Measurements from ENCODE around the gene PPP2R2C.

PPP2R2C gene

GRCh38 chr4:6456450-6456849 lies 16.0 kb downstream of the PPP2R2C start:
- in situ Hi-C loops (cut with MboI; ENCODE audit: low sequenced_read_pairs, unreplicated experiment) = no loop called here
- TF ChIP-seq, protein P1, sequence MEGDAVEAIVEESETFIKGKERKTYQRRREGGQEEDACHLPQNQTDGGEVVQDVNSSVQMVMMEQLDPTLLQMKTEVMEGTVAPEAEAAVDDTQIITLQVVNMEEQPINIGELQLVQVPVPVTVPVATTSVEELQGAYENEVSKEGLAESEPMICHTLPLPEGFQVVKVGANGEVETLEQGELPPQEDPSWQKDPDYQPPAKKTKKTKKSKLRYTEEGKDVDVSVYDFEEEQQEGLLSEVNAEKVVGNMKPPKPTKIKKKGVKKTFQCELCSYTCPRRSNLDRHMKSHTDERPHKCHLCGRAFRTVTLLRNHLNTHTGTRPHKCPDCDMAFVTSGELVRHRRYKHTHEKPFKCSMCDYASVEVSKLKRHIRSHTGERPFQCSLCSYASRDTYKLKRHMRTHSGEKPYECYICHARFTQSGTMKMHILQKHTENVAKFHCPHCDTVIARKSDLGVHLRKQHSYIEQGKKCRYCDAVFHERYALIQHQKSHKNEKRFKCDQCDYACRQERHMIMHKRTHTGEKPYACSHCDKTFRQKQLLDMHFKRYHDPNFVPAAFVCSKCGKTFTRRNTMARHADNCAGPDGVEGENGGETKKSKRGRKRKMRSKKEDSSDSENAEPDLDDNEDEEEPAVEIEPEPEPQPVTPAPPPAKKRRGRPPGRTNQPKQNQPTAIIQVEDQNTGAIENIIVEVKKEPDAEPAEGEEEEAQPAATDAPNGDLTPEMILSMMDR (IDR thresholded peaks at IDR 0.05; ENCODE audit: borderline replicate concordance, control extremely low read depth, extremely low read depth, insufficient read depth, missing control alignments) = no peak
- no peak for DNase-seq (ENCODE audit: low spot score)

- TF ChIP-seq, protein P1 (IDR thresholded peaks at IDR 0.05; ENCODE audit: borderline replicate concordance, control extremely low read depth, extremely low read depth, insufficient read depth, missing control alignments) = no peak
- in situ Hi-C loops (cut with MboI; ENCODE audit: low sequenced_read_pairs, unreplicated experiment) = no loop called here
- no peak for DNase-seq (ENCODE audit: low spot score)
Measured at GRCh38 chr4:6454112-6454910, 18.1 kb downstream of the PPP2R2C start.

- in situ Hi-C loops (cut with MboI; ENCODE audit: low sequenced_read_pairs, unreplicated experiment) = no loop called here
- DNase-seq (ENCODE audit: low spot score) = no peak
- TF ChIP-seq, protein P1 (IDR thresholded peaks at IDR 0.05; ENCODE audit: borderline replicate concordance, control extremely low read depth, extremely low read depth, insufficient read depth, missing control alignments) = no peak
Measured at GRCh38 chr4:6453688-6453990, 18.8 kb downstream of the PPP2R2C start.

DNA sequence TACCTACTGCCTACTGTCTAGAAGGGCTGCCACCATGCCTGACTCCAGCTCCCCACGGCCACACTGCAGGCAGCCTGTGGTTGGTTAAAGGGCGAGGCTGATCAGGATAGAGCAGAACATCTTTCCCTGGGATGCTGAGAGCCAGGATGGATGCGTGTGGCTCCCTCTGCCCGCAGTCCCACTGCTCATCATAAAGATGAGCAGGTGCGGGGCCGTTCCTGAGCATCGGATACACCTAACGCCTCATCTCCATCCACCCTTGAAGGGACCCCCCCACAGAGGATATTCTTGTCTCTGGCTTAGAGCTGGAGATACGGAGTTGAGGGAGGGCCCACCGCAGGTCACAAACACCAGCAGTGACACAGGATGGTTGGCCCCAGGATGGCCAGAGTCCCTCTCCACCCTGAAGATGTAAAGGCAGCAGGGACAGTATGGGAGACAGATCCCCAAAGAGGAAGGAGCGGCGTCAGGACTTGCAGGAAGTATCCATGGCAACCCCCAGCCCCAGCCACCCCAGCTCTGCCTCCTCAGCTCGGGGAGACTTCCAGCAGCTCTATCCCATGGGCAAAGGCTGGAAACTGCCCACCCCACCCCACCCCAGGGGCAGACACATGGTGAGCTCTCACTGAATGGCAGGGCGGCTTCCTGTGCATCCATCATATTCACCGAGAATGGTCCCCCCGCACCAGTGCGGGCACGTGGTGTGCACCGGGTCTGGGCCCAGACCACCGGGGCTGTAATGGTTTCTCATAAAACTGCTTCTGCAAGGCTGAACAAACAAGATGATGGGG lies 19.3 kb downstream of the PPP2R2C start:
- DNase-seq (ENCODE audit: low spot score) = no peak
- in situ Hi-C loops (cut with MboI; ENCODE audit: low sequenced_read_pairs, unreplicated experiment) = no loop called here
- TF ChIP-seq, protein P1 (IDR thresholded peaks at IDR 0.05; ENCODE audit: borderline replicate concordance, control extremely low read depth, extremely low read depth, insufficient read depth, missing control alignments) = no peak

DNA sequence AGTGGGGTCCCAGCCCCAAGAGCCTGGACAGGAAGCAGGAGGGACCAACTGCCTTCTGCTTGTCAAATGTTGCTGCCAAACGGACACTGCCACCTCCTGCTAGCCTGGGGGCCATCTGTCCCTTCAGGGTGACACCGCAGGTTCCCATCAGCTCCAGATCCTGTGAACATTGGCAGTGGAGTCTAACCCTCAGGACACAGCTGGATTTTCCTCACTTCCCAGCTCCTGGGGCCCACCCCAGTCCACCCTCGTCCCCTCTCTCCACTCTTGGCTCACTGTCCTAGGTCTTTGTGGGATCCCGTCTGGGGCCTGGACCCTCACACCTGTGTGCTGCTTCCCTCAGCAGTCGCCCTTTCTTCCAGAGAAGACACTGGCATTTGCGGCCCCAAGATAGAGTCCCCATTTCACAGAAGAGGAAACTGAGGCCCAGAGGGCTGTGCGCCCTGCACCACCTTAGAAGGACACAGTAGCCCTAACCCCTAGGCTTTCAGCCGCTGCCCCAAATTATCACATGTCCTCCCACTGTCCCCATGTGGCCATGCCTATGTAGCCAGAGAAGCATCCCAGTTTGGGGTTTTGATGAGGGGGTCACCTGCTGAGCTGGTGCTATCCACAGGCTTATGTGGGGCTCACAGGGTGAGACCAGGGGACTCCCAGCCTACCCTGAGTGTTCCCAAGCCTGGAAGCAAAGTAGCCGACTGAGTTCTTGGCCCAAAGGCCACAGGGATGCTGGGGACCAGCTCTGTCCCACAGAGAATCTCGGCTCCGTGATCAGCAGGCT lies 20.1 kb downstream of the PPP2R2C start:
- TF ChIP-seq, protein P1 (IDR thresholded peaks at IDR 0.05; ENCODE audit: borderline replicate concordance, control extremely low read depth, extremely low read depth, insufficient read depth, missing control alignments) = no peak
- in situ Hi-C loops (cut with MboI; ENCODE audit: low sequenced_read_pairs, unreplicated experiment) = no loop called here

DNA sequence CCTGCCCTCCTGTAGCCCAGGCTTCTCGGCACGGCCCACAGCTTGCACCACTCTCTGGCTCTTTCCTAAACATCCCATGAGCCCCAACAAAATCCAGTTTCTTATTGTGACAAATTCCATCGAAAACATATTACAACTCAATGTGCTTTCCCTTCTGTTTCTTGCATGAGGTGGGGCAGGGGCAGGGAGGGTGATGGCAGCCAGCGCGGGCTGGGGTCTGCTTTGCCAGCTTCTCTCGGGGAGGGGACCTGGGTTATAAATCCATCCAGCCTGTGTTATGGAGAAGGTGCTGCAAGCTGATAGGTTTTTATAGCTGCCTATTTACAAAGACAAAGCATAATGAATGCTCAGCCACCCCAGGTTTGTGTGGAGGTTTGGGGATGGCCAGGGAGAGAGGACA lies 21.1 kb downstream of the PPP2R2C start:
- TF ChIP-seq, protein P1 (IDR thresholded peaks at IDR 0.05; ENCODE audit: borderline replicate concordance, control extremely low read depth, extremely low read depth, insufficient read depth, missing control alignments) = no peak
- no peak for DNase-seq (ENCODE audit: low spot score)
- in situ Hi-C loops (cut with MboI; ENCODE audit: low sequenced_read_pairs, unreplicated experiment) = no loop called here

More for the DNA sequence above, 20.1 kb downstream of the PPP2R2C start:
- DNase-seq (ENCODE audit: low spot score) = no peak
